Activated CD8-positive, alpha-beta T cell treated with anti-CD3 and anti-CD28 coated beads, Interleukin-2, amount 10 ng/mL, durations not matched to agents 7 days and 5 days (primary cell): ENCODE measurements around the gene CHMP5. TPM values are rescaled to one million over a fixed set of nuclear protein-coding genes. Genes with fewer than 3 reads are reported as not detected.

Experiments
- ATAC-seq: fragments of 150-1000 bp; cut with Tn5 transposase; one replicate; pipeline ENCODE4 v1.10.0; 2021; ENCODE audit warnings: moderate library complexity
- CTCF ChIA-PET: fragments of 350-600 bp; sonication (Branson Sonifier 250); formaldehyde crosslinking; loops from one replicate; lab custom pipeline; 2021; ENCODE audit warnings: antibody characterized with exemption; lab: Charles Lee
- POLR2A ChIA-PET: fragments of 350-600 bp; sonication (Branson Sonifier 250); formaldehyde crosslinking; loops from one replicate; lab custom pipeline; 2021; ENCODE audit warnings: antibody characterized with exemption; lab: Charles Lee
- DNase-seq: peaks from one replicate; pipeline ENCODE4 v3.0.0-alpha.2; 2020
- H3K27ac Mint-ChIP-seq: one replicate; pipeline ENCODE4 v1.8.0; 2021; ENCODE audit warnings: mild to moderate bottlenecking, mixed read lengths
- H3K27me3 Mint-ChIP-seq: one replicate; pipeline ENCODE4 v1.8.0; 2021; ENCODE audit warnings: low read depth, mixed read lengths
- H3K36me3 Mint-ChIP-seq: one replicate; pipeline ENCODE4 v1.8.0; 2021; ENCODE audit warnings: low read depth, mixed read lengths
- H3K4me1 Mint-ChIP-seq: one replicate; pipeline ENCODE4 v1.8.0; 2021; ENCODE audit warnings: low read depth, mixed read lengths
- H3K4me3 Mint-ChIP-seq: one replicate; pipeline ENCODE4 v1.8.0; 2021; ENCODE audit warnings: mild to moderate bottlenecking, mixed read lengths
- H3K9me3 Mint-ChIP-seq: one replicate; pipeline ENCODE4 v1.8.0; 2022; ENCODE audit warnings: mixed read lengths; ENCODE audit not compliant: insufficient read depth
- total RNA-seq, 2 experiments: library from RNA; stranded (reverse); gene quantifications; one replicate each; pipeline ENCODE4 v1.2.3, GENCODE V29; 2021

CHMP5 gene
- 10 to 100 TPM; 83.0 to 85.5 TPM for total RNA-seq

DNA sequence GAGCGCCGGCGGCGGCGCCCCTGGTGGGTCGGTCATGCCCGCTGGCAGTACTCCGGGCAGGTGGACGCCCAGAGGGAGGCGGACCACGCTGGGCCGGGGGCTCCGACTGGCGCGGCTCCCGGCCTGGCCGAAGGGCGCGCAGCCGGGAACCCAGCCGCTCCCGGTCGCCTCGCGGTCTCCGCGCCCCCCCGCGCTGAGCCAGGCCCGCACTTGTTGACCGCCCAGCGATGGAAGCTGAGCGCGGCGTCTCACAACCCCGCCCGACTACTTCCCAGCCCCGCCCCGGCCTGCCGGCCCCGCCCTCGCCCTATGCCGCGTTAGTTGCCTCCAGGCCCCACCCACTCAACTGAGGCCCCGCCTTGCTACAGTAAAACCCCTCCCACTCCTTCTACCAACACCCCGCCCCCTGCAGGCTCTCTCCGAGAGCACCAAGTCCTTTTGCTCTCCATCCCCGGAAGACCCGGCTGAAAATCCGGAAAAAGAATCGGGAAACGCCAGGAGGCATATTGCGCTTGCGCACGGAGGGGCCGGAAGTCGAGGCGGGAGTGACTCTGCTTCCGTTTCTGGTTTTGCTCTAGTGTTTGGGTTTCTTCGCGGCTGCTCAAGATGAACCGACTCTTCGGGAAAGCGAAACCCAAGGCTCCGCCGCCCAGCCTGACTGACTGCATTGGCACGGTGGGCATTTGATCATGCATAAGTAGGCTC is at the start of gene CHMP5, which contains the start of gene BAG1:
CHMP5 (plus strand) TSS at position 577 of the 705 bp plus-strand sequence; CDS start at position 607, 30 bp downstream.
BAG1 (minus strand) TSS at position 236 of the 705 bp plus-strand sequence.
- Mint-ChIP-seq H3K36me3 (peaks cover 64% of the 10 kb centered on the region), H3K4me1 (peaks cover 52% of the 10 kb centered on the region), H3K4me3 (peak within 1 kb of the TSS; percentile 99), H3K27ac (peak within 1 kb of the TSS; percentile 100), H3K27me3 (no peaks in the 10 kb centered on the region), H3K9me3 (no peaks in the 10 kb centered on the region)
- DNase-seq (peak; percentile 100), ATAC-seq (peak; percentile 90)
- ChIA-PET POLR2A (interaction anchor here (1.0 to 3.8 kb wide), 10 partner anchors 8 to 239 kb away, joined by 3 to 22 read pairs (median 5); partner anchors contain the start of genes DNAJA1, NFX1, NOL6 and SPINK4), CTCF (interaction anchor here (1.2 to 2.7 kb wide), 3 partner anchors 22 to 192 kb away, joined by 3 to 8 read pairs (median 6); no protein-coding TSS in a partner anchor)

- H3K36me3 Mint-ChIP-seq = no peaks in the 10 kb centered on the region
- no peak overlapping the region for H3K4me3 Mint-ChIP-seq
- CTCF ChIA-PET = no interaction called here
Measured at GRCh38 chr9:33220681-33221567, 43.9 kb upstream of the CHMP5 start.

GRCh38 chr9:33221568-33221884 is 43.3 kb upstream of the CHMP5 start:
- no peaks in the 10 kb centered on the region for H3K36me3 Mint-ChIP-seq
- ATAC-seq (no peak), DNase-seq (no peak)
- peak overlapping the region; percentile 65 for H3K27ac Mint-ChIP-seq
- peaks cover 7% of the 10 kb centered on the region for H3K27me3 Mint-ChIP-seq
- POLR2A ChIA-PET = no interaction called here
- H3K9me3 Mint-ChIP-seq = no peaks in the 10 kb centered on the region
- H3K4me3 Mint-ChIP-seq = no peak overlapping the region
- CTCF ChIA-PET = no interaction called here
- peaks cover 27% of the 10 kb centered on the region for H3K4me1 Mint-ChIP-seq

More at GRCh38 chr9:33220681-33221567, 43.9 kb upstream of the CHMP5 start:
- Mint-ChIP-seq H3K27ac (peak overlapping the region; percentile 65), H3K4me1 (peaks cover 26% of the 10 kb centered on the region), H3K27me3 (peaks cover 12% of the 10 kb centered on the region), H3K9me3 (no peaks in the 10 kb centered on the region)
- DNase-seq (no peak), ATAC-seq (peak; percentile 28)
- POLR2A ChIA-PET = no interaction called here

DNA sequence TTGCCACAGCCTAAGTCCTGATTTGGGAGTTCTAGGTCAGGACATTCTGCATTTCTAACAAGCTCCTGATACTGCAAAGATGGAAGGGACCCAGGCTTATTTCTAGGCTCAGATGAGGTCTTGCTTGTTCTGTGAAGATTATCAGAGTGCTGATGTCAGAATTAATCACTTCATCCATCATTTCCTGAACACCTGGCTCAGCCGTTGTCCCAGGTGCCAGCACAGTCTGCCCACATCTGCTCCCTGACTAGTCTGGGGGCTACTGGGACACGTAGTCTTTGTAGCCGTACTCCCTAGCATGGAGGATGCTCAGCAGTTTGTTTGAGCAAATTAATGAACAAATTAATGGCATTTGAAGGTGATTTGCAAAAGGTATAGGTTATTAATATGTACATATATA is 42.8 kb upstream of the CHMP5 start:
- H3K27me3 Mint-ChIP-seq = peaks cover 7% of the 10 kb centered on the region
- H3K4me1 Mint-ChIP-seq = peaks cover 31% of the 10 kb centered on the region
- H3K4me3 Mint-ChIP-seq = no peak overlapping the region
- H3K27ac Mint-ChIP-seq = no peak overlapping the region
- no peak for ATAC-seq
- no peaks in the 10 kb centered on the region for H3K9me3 Mint-ChIP-seq
- CTCF ChIA-PET = no interaction called here
- no peaks in the 10 kb centered on the region for H3K36me3 Mint-ChIP-seq
- POLR2A ChIA-PET = no interaction called here
- DNase-seq = no peak

- ChIA-PET POLR2A (interaction anchor here (0.6 to 0.7 kb wide), 3 partner anchors 22 to 180 kb away, joined by 3 read pairs; partner anchors contain the start of gene SMU1), CTCF (interaction anchor here (0.8 to 1.3 kb wide), 3 partner anchors 35 to 56 kb away, joined by 3 to 4 read pairs (median 3); no protein-coding TSS in a partner anchor)
- Mint-ChIP-seq H3K36me3 (no peaks in the 10 kb centered on the region), H3K4me3 (no peak overlapping the region), H3K9me3 (no peaks in the 10 kb centered on the region), H3K27me3 (peaks cover 3% of the 10 kb centered on the region), H3K4me1 (peaks cover 35% of the 10 kb centered on the region), H3K27ac (no peak overlapping the region)
- no peak for DNase-seq
- ATAC-seq = no peak
Measured at GRCh38 chr9:33223696-33224095, 41.2 kb upstream of the CHMP5 start.

DNA sequence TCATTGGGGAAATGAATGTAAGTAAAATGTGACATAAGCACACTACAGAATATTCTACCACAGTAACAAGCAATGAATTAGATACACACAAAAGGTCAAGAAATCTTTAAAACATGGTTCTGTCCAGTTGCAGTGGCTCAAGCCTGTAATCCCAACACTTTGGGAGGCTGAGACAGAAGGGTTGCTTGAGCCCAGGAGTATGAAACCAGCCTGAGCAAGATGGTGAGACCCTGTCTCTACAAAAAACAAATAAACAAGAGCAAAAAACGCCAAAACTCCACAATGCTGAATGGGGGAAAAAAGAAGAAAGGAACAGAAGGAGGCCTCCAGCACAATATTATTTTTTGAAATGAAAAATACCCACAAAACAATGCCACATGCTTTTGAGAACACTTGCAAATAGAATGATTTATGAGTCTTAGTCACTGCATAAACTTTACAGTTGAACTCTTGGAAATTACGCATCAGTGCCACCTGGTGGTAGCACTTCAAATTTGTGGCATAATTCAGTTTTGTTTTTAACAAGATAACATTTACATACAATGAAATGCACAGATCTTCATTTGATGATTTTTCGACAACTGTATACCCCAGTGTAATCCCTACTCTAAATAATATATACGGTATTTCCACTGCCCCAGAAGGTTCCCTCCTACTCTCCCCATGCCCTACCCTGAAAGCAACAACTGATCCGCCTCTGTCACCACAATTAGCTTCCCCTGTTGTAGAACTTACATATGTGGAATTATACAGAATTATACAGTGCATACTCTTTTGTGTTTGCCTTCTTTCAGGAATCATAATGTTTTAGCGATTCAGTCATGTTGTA is 39.3 kb upstream of the CHMP5 start:
- H3K36me3 Mint-ChIP-seq = no peaks in the 10 kb centered on the region
- DNase-seq = peak; percentile 84
- peaks cover 33% of the 10 kb centered on the region for H3K4me1 Mint-ChIP-seq
- ChIA-PET POLR2A (interaction anchor here (1.1 to 1.6 kb wide), 4 partner anchors 39 to 201 kb away, joined by 3 to 5 read pairs (median 3); partner anchors contain the start of genes BAG1, CHMP5, DNAJA1 and SMU1), CTCF (interaction anchor here (0.6 to 2.8 kb wide), 44 partner anchors 9 to 846 kb away, joined by 3 to 39 read pairs (median 4); partner anchors contain the start of genes B4GALT1, DNAJA1, SMU1 and SPINK4)
- no peaks in the 10 kb centered on the region for H3K9me3 Mint-ChIP-seq
- peak; percentile 55 for ATAC-seq
- peaks cover 3% of the 10 kb centered on the region for H3K27me3 Mint-ChIP-seq
- no peak overlapping the region for H3K4me3 Mint-ChIP-seq
- H3K27ac Mint-ChIP-seq = peak overlapping the region; percentile 12

- ChIA-PET POLR2A (interaction anchor here (0.9 to 1.6 kb wide), 4 partner anchors 37 to 202 kb away, joined by 3 to 5 read pairs (median 3); partner anchors contain the start of genes BAG1, CHMP5, DNAJA1 and SMU1), CTCF (interaction anchor here (0.6 to 2.8 kb wide), 24 partner anchors 9 to 848 kb away, joined by 3 to 39 read pairs (median 6); partner anchors contain the start of genes B4GALT1 and SPINK4)
Measured at GRCh38 chr9:33227008-33227398, 37.8 kb upstream of the CHMP5 start.

DNA sequence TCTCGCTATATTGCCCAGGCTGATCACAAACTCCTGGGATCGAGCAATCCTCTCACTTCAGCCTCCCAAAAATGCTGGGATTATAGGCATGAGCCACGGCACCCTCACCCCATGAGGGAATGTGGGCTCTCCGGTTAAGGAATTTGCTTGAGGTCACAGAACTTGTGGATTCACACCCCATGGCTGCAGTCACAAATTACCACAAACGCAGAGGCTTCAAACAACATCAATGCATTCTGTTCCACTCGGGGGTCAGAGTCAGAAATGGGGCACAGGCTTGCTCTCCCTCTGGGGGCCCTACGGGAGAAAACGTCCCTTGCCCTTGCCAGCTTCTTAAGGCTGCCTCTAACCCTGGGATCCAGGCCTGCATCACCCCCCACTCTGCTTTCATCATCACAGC is 37.1 kb upstream of the CHMP5 start:
- H3K36me3 Mint-ChIP-seq = no peaks in the 10 kb centered on the region
- DNase-seq = no peak
- H3K27me3 Mint-ChIP-seq = peaks cover 5% of the 10 kb centered on the region
- POLR2A ChIA-PET = no interaction called here
- no peak for ATAC-seq
- CTCF ChIA-PET = no interaction called here
- no peaks in the 10 kb centered on the region for H3K9me3 Mint-ChIP-seq
- peaks cover 19% of the 10 kb centered on the region for H3K4me1 Mint-ChIP-seq
- no peak overlapping the region for H3K4me3 Mint-ChIP-seq
- no peak overlapping the region for H3K27ac Mint-ChIP-seq

More at GRCh38 chr9:33227008-33227398, 37.8 kb upstream of the CHMP5 start:
- H3K27me3 Mint-ChIP-seq = peaks cover 3% of the 10 kb centered on the region
- no peak overlapping the region for H3K27ac Mint-ChIP-seq
- no peak for DNase-seq
- no peak for ATAC-seq
- peaks cover 19% of the 10 kb centered on the region for H3K4me1 Mint-ChIP-seq
- H3K36me3 Mint-ChIP-seq = no peaks in the 10 kb centered on the region
- no peak overlapping the region for H3K4me3 Mint-ChIP-seq
- H3K9me3 Mint-ChIP-seq = no peaks in the 10 kb centered on the region

DNA sequence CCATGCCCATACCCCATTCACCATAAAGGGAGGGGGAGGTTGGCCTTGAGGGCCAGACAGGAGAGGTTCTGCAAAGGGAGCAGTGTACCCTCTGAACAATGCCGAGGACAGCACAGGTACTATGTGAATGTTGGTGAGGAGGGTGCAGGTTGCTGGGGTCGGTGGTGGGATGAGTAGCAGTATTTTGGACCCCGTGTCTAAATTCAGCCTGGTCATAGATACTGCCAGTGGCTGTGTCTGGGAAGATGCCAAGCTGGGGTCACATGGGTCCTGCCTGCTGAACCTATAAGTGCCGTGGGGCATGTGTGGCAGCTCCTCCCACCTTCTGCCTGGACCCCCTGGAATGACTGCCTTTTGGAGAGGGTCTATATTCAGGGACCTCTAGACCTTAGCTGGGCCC is 36.2 kb upstream of the CHMP5 start:
- Mint-ChIP-seq H3K27me3 (peaks cover 7% of the 10 kb centered on the region), H3K9me3 (no peaks in the 10 kb centered on the region), H3K36me3 (no peaks in the 10 kb centered on the region), H3K4me3 (no peak overlapping the region), H3K4me1 (peaks cover 19% of the 10 kb centered on the region), H3K27ac (no peak overlapping the region)
- ChIA-PET CTCF (no interaction called here), POLR2A (interaction anchor here (0.9 kb wide), 1 partner anchor 204 kb away, joined by 3 read pairs; the partner anchor contains the start of gene DNAJA1)
- ATAC-seq = no peak
- DNase-seq = no peak

DNA sequence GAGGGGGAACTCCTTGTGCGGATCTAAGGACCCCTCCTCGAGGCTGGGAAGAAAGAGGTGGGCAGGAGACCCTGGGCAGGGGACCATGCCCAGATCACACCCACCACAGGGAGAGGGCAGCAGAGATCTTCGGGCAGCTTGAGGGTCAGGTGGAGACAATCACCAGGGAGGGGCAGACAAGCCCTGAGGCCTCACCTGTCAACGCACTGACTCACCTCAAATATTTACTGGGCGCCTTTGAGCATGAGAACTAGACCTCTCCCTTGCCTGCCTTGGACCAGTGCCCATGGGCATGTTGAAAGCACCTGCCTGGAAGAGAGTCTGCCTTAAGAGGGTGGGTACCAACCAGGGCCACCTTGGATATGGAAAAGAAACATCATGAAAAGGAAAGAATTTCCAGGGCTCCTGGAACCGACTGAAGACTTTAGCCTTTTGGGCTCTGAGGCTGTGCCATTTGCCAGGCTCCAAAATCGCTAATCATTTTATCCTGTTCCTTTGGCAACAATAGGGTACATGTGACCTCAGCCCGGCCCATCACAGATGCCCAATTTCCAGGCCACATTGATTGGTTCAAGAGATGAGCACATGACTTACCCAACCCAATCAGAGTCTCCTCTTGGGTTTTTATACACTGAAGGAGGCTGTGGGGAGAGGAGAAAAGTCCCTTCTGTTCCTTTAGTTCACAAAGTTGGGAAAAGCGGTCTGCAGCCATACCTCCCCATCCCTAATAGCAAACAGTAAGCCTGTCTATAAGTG is 35.3 kb upstream of the CHMP5 start:
- Mint-ChIP-seq H3K9me3 (no peaks in the 10 kb centered on the region), H3K27me3 (peaks cover 7% of the 10 kb centered on the region), H3K4me1 (peaks cover 19% of the 10 kb centered on the region), H3K36me3 (no peaks in the 10 kb centered on the region), H3K27ac (no peak overlapping the region), H3K4me3 (no peak overlapping the region)
- no peak for DNase-seq
- no peak for ATAC-seq
- ChIA-PET CTCF (no interaction called here), POLR2A (interaction anchor here (0.9 kb wide), 1 partner anchor 205 kb away, joined by 3 read pairs; the partner anchor contains the start of gene DNAJA1)
